ENCODE measurements around the gene NPAS2.
A peak's percentile ranks its signal among the peaks of the same experiment; 100 is the strongest.

NPAS2 gene

GRCh38 chr2:100853909-100854810 is 34.2 kb downstream of the NPAS2 start:
- no peak for DNase-seq (ENCODE audit: low read depth)

DNA sequence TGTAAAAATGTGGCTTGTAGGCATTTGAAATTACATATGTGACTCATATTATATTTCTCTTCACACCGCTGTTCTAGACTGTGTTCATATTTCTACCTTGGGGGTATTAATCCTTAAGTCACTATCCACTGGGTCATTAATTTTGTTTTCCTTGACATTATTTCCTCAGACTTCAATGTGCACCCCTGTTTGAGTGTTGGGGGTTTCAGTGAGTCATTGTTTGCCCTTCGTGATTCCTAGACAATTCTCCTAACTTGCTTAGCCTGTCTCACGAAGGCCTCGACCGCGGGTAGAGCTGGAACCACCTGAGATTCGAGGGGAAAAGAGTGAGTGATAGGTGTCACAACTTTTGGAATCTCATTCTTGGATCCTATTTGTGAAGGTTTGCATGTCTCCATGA is 35.1 kb downstream of the NPAS2 start:
- DNase-seq (ENCODE audit: low read depth), result no peak

GRCh38 chr2:100855606-100856005 is 35.7 kb downstream of the NPAS2 start:
- no peak for DNase-seq (ENCODE audit: low read depth)

DNA sequence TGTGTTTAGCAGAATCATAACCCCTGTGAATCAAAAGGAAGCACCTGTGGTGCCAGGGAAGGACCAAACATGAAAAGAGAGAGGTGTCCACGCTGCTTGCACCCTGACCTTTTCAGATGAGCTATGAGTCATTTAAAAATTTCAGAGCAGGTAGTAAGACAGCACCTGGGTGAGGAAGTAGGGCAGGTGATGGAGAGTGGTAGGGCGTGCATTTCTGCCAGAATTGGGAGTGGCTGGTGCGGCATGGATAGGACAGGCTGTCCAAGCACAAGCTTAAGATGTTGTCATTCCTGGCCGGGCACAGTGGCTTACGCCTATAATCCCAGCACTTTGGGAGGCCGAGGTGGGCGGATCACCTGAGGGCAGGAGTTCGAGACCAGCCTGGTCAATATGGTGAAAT is 36.8 kb downstream of the NPAS2 start:
- DNase-seq (ENCODE audit: low read depth), result no peak

GRCh38 chr2:100857341-100857740 is 37.4 kb downstream of the NPAS2 start:
- no peak for DNase-seq (ENCODE audit: low read depth)

- DNase-seq (ENCODE audit: low read depth), result no peak
These were observed 38.0 kb downstream of the NPAS2 start for GRCh38 chr2:100857915-100858314.

- no peak for DNase-seq (ENCODE audit: low read depth)
These were observed 40.0 kb downstream of the NPAS2 start for GRCh38 chr2:100859902-100860301.

DNA sequence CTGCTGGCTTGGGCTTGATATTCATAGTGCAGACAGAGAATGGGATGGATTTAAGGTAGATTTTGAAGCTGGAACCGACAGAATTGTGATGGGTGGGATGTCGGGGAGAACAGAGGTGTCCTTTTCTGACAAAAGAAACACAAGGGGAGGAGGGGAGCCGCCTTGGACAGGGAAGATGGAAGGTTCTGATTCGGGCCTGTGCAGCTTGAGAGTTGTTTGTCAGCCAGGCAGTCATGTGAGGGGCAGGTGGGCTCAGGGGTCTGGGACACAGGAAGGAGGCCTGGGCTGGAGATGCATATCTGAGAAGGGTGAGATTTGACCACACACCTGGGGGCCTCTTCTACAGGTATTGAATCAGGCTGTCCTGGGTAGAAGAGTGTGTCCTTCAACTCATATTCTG is 41.4 kb downstream of the NPAS2 start:
- DNase-seq (ENCODE audit: low read depth), result no peak

DNA sequence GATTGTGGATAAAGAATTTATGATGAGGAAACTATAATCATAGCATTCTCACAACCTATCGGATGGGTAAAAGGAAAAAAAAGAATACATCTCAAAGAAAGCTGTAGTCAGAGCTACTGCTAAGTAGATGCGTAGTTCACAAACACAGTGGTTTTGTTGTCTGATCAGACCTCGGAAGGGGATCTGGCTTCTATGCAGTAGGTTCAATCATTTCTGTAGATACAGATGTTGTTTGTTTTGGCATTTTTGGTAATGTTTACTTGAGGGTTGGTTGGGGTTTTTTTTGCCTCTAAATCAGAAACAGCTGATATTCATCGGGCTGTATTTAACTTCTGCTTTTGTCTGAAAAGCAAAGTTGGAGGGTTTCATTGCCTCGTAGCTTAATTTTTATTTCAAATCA is 42.1 kb downstream of the NPAS2 start:
- no peak for DNase-seq (ENCODE audit: low read depth)

DNA sequence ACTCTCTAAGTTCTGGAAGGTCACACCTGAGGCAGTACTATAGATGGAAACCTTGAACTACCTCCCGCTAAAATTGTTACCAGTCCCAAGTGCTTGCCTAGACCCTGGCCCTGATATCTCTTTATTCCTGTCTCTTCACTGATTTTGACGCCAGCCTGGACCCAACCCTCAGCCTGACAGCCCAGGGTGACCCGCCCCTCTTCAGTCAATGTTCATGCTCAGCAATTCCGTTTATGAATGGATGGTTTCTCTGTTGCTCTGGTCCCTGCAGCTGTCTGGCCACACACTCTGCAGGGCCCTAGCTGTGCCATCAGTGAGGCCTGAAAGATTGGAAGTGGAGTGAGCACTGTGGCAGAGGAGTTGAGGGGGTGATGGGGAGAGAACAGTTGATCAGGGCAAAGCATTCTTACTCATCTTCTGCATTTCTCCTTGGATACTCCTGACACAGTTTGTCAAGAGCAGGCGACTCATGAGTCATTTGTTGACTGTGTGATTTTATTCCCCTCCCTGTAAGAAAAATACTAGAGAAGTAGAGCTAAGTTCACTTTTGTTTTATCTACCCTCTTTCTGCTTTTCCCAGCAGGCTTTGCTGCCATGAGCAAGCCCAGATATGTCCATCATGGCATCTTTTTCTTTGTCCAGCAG is 46.0 kb downstream of the NPAS2 start:
- no peak for DNase-seq (ENCODE audit: low read depth)

DNA sequence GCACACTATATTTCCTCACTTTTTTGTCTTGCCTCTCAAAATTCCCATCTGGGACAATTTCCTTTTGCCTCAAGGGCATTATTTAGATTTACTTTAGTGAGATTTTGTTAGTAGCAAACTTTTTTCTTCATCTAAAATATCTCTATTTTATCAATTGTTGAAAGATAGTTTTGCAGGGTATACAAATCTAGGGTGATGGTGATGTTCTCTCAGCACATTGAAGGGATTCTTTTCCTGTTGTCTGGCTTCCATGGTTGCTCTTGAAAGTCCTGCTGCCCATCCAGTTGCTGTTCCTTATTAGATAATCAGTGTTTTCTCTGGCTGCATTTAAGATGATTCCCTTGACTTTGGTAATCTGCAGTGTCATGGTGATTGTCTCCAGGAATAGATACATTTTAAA is 48.1 kb downstream of the NPAS2 start:
- DNase-seq (ENCODE audit: low read depth), result no peak

- DNase-seq (ENCODE audit: low read depth), result no peak
These were observed 49.2 kb downstream of the NPAS2 start for GRCh38 chr2:100869120-100869519.

DNA sequence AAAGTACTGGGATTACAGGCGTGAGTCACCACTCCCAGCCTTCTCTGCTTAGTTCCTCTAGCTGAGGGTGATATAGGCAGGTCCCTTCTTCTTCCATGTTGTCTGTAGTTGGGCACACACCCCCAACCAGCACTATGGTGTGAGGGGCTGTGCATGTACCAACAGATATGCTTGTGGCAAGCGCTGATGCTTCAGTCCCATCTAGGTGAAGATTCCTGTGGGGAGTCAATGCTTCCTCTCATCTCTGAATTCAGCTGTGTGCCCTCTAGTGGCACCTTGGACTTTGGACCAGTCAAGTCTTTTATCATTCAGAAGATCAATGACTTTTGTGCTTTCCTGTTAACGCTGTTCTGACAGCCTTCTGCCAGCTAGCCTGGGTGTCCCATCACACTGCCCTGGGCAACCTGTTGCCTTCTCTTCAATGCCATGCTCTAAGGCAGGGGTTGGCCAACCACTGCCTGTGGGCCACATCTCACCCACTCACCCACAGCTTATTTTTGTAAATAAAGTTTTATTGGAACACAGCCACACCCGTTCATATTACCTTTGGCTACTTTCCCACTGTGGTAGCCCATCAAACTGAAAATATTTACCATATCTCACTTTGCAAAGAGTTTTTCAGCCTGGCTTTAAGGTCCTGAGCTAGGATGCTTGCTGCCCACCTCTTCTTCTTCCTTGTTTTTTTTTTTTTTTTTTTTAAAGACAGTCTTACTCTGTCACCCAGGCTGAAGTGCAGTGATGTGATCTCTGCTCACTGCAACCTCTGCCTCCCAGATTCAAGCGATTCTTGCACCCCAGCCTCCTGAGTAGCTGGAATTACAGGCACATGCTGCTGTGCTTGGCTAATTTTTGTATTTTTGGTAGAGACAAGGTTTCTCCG is 51.0 kb downstream of the NPAS2 start:
- no peak for DNase-seq (ENCODE audit: low read depth)

DNA sequence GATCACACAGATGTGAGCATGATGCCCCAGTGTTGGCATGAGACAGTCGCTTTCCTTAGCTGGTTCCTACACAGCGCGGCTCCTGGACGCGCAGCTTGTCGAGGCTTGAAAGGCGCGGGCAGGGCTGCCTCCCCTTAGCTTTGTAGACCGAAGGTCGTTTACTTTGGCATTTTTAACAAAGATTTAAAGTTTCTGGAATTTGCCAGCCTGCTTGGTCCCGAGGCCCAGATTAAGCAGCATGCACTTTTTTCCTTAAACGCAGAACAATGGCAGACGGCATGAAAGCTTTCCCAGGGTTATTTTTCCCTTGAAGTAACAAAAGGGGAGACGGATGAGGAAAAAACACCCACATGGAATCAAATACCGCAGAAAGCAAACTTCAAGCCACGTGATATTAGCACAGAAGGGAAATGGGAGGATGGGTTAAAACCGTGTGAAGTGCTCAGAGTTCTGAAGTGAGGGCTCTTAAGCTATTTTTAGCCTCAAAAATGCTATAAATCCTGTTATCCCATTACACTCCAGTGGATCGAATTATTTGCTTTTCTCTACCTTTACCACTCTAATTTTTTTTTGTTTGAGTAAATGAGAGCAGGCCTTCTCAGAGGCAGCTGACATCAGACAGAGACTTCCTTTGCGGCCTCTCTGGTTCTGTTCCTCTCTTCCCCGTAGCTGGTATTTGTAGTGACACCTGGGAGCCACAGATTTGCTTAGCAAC is 55.7 kb downstream of the NPAS2 start:
- no peak for DNase-seq (ENCODE audit: low read depth)

GRCh38 chr2:100876231-100876860 is 56.4 kb downstream of the NPAS2 start:
- DNase-seq (ENCODE audit: low read depth), result no peak

DNA sequence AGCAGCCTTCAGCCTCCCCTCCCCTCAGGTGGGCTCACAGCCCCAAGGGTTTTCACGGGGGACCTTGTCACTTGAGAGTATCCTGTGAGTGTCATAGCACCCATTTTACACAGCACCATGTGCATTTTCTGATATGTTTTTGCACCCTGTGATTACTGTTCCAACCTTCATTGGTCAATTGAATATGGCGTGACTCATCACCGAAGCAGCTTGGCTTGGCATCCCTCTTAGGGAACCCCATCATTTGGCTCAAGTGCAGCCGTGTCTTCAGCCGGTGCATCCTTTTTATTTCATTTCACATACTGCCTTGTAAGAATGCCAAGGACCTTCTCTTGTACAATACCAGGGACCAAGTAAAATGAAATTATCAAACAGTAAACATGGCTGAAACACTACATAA is 57.6 kb downstream of the NPAS2 start:
- peak; percentile 52 for DNase-seq (ENCODE audit: low read depth)

GRCh38 chr2:100878000-100878791 is 58.3 kb downstream of the NPAS2 start:
- DNase-seq (ENCODE audit: low read depth), result no peak

DNA sequence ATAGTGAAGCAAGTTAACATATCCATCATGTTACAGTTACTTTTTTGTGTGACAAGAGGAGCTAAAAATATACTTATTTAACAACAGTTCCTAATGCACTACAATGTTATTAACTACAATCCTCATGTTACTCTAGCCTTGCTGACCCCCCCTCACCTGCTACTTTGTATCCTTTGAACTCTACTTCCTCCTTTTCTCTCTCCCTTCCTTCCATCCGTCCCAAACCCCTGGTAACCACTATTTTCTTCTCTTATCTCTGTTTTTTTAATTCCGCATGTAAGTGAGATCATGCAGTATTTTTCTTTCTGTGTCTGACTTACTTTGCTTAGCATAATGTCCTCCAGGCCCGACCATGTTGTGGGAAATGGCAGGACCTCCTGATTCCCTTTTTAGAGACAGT is 59.4 kb downstream of the NPAS2 start:
- DNase-seq (ENCODE audit: low read depth), result no peak

GRCh38 chr2:100880036-100880435 is 60.1 kb downstream of the NPAS2 start:
- no peak for DNase-seq (ENCODE audit: low read depth)

DNA sequence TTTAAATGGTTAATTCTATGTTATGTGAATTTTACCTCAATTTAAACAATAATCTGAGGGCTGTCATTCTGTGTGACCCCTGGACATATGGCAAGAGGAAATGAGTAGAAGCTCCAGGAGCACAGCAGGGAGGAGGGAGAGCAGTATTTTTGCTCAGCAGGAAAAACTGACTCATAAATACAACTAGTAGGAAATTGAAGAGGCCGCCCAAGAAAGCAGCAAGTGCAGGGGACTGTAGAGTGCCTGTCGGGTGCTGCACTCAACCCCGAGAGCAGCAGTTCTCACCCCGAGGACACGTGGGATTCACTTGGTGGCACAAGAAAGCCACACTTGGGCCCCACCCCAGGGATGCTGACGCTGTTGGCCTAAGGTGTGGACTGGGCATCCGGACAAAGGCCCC is 60.8 kb downstream of the NPAS2 start:
- no peak for DNase-seq (ENCODE audit: low read depth)

Data from HS-27A (cell line).